ENCODE data around the gene ARID1B. TPM values are rescaled to one million over a fixed set of nuclear protein-coding genes. Genes with fewer than 3 reads are reported as not detected.

Gene ARID1B
- total RNA-seq, 1 experiment from 2014 or later: 60.3 TPM

- Mint-ChIP-seq H3K9me3 (no peaks in the 10 kb centered on the region), H3K27me3 (ENCODE audit: low read depth) (no peaks in the 10 kb centered on the region), H3K4me3 (no peak overlapping the region), H3K27ac (no peak overlapping the region), H3K4me1 (peaks cover 53% of the 10 kb centered on the region), H3K36me3 (no peaks in the 10 kb centered on the region)
- POLR2A ChIA-PET: interaction anchor here (0.8 kb wide), 1 partner anchor 10 kb away, joined by 3 read pairs; no protein-coding TSS in a partner anchor
- peak; percentile 34; the same call in 1 of the 2 replicates for ATAC-seq
- CTCF ChIA-PET: interaction anchor here (1.6 kb wide), 1 partner anchor 35 kb away, joined by 4 read pairs; no protein-coding TSS in a partner anchor
- TF ChIP-seq NR1H2 (CRISPR knock-in tag; IDR thresholded peaks at IDR 0.05) (no peak), ZNF263 (CRISPR knock-in tag; IDR thresholded peaks at IDR 0.05; ENCODE audit: low read depth) (no peak), OVOL2 (CRISPR knock-in tag; IDR thresholded peaks at IDR 0.05; ENCODE audit: borderline replicate concordance) (no peak), RELA (CRISPR knock-in tag; IDR thresholded peaks at IDR 0.05; ENCODE audit: borderline replicate concordance) (no peak), PREB (CRISPR knock-in tag; IDR thresholded peaks at IDR 0.05; ENCODE audit: borderline replicate concordance) (no peak), ZNF232 (CRISPR knock-in tag; IDR thresholded peaks at IDR 0.05) (no peak)
- no peak for DNase-seq (ENCODE audit: low spot score)
These were observed 303.8 kb downstream of the ARID1B start for GRCh38 chr6:157080986-157081391.

- H3K27me3 Mint-ChIP-seq (ENCODE audit: low read depth): no peaks in the 10 kb centered on the region
- H3K4me3 Mint-ChIP-seq: no peak overlapping the region
- no peak overlapping the region for H3K27ac Mint-ChIP-seq
- ATAC-seq (no peak), DNase-seq (ENCODE audit: low spot score) (no peak)
- peaks cover 44% of the 10 kb centered on the region for H3K4me1 Mint-ChIP-seq
- TF ChIP-seq JAZF1 (CRISPR knock-in tag; IDR thresholded peaks at IDR 0.05) (no peak), ZNF416 (CRISPR knock-in tag; IDR thresholded peaks at IDR 0.05) (no peak), NFATC4 (CRISPR knock-in tag; IDR thresholded peaks at IDR 0.05) (no peak), AR (CRISPR knock-in tag; IDR thresholded peaks at IDR 0.05) (no peak), ATF1 (CRISPR knock-in tag; IDR thresholded peaks at IDR 0.05) (no peak)
- POLR2A ChIA-PET: no interaction called here
- CTCF ChIA-PET: interaction anchor here (0.7 kb wide), 1 partner anchor 38 kb away, joined by 3 read pairs; no protein-coding TSS in a partner anchor
- no peaks in the 10 kb centered on the region for H3K9me3 Mint-ChIP-seq
- no peaks in the 10 kb centered on the region for H3K36me3 Mint-ChIP-seq
These were observed 306.2 kb downstream of the ARID1B start for GRCh38 chr6:157083343-157083742.

GRCh38 chr6:157086632-157087031, 309.5 kb downstream of the ARID1B start:
- H3K9me3 Mint-ChIP-seq: no peaks in the 10 kb centered on the region
- ATAC-seq: no peak
- ChIA-PET CTCF (interaction anchor here (0.8 to 1.2 kb wide), 3 partner anchors 41 to 98 kb away, joined by 3 to 4 read pairs (median 4); no protein-coding TSS in a partner anchor), POLR2A (no interaction called here)
- no peak for DNase-seq (ENCODE audit: low spot score)
- no peaks in the 10 kb centered on the region for H3K27me3 Mint-ChIP-seq (ENCODE audit: low read depth)
- H3K4me3 Mint-ChIP-seq: no peak overlapping the region
- peaks cover 50% of the 10 kb centered on the region for H3K4me1 Mint-ChIP-seq
- TF ChIP-seq FOXP4 (CRISPR knock-in tag; IDR thresholded peaks at IDR 0.05) (no peak), ERG (CRISPR knock-in tag; IDR thresholded peaks at IDR 0.05) (no peak), ZNF671 (CRISPR knock-in tag; IDR thresholded peaks at IDR 0.05) (no peak), IRF2 (CRISPR knock-in tag; IDR thresholded peaks at IDR 0.05; ENCODE audit: borderline replicate concordance, low read depth) (no peak), NFATC4 (CRISPR knock-in tag; IDR thresholded peaks at IDR 0.05) (no peak), E2F4 (CRISPR knock-in tag; IDR thresholded peaks at IDR 0.05; ENCODE audit: borderline replicate concordance, low read depth) (no peak), TCF7 (CRISPR knock-in tag; IDR thresholded peaks at IDR 0.05; ENCODE audit: low read depth) (no peak), JAZF1 (CRISPR knock-in tag; IDR thresholded peaks at IDR 0.05) (no peak), GRHL2 (CRISPR knock-in tag; IDR thresholded peaks at IDR 0.05; ENCODE audit: insufficient replicate concordance, severe bottlenecking) (no peak), STAT6 (CRISPR knock-in tag; conservative IDR thresholded peaks at IDR 0.05; ENCODE audit: low read depth) (no peak), CBFB (CRISPR knock-in tag; IDR thresholded peaks at IDR 0.05; ENCODE audit: low read depth) (no peak), ZNF232 (CRISPR knock-in tag; IDR thresholded peaks at IDR 0.05) (no peak)
- 0 out of 2 replicates have a peak overlapping the region, but pooled peaks have one; percentile 11 for H3K27ac Mint-ChIP-seq
- H3K36me3 Mint-ChIP-seq: no peaks in the 10 kb centered on the region
